Breast epithelium (tissue), 4 donors: Measurements from ENCODE around the gene QSER1. TPM values are rescaled to one million over a fixed set of nuclear protein-coding genes. Genes with fewer than 3 reads are reported as not detected.

Experiments used
- DNase-seq, 2 donors: peaks; one replicate each; pipeline ENCODE4 v3.0.0-alpha.2; 2019; ENCODE audit warnings: low spot score in 2 of 2
- H3K27ac ChIP-seq, 2 donors: fragments of 200-600 bp; sonication (generic) in 1 of 2; one replicate each; pipeline ENCODE4 v1.5.1; 2016 to 2019; ENCODE audit warnings: mild to moderate bottlenecking in 1 of 2
- H3K27me3 ChIP-seq, 2 donors: fragments of 200-600 bp; sonication (generic) in 1 of 2; one replicate each; pipeline versions ENCODE4 v1.5.1 to v1.6.0; 2017 to 2019; ENCODE audit warnings: control low read depth in 1 of 2, mild to moderate bottlenecking in 1 of 2
- H3K36me3 ChIP-seq: fragments of 200-600 bp; one replicate; pipeline ENCODE4 v1.5.1; 2019
- H3K4me1 ChIP-seq, 2 donors: fragments of 200-600 bp; sonication (generic); one replicate each; pipeline ENCODE4 v1.5.1; 2016 to 2019; ENCODE audit warnings: control low read depth in 1 of 2
- H3K4me3 ChIP-seq, 3 donors: fragments of 200-600 bp; sonication (generic); 1 replicate in 2 of 3; 2 replicates in 1 of 3; pipeline ENCODE4 v1.5.1; 2016 to 2019; ENCODE audit warnings: mild to moderate bottlenecking in 3 of 3, moderate library complexity in 2 of 3
- H3K9me3 ChIP-seq, 2 donors: fragments of 200-600 bp; sonication (generic) in 1 of 2; one replicate each; pipeline ENCODE4 v1.5.1; 2016 to 2019; ENCODE audit warnings: control low read depth in 1 of 2
- CTCF ChIP-seq, 3 donors: fragments of 450-650 bp; IDR thresholded peaks; one replicate each; pipeline ENCODE4 v1.5.1; 2016 to 2017; ENCODE audit warnings: antibody characterized with exemption in 3 of 3, mild to moderate bottlenecking in 3 of 3, moderate library complexity in 3 of 3
- POLR2A ChIP-seq: fragments of 450-650 bp; IDR thresholded peaks from one replicate; pipeline ENCODE4 v1.6.1; 2016; ENCODE audit warnings: antibody characterized with exemption, mild to moderate bottlenecking, moderate library complexity
- POLR2AphosphoS5 ChIP-seq, 3 donors: sonication (generic); formaldehyde crosslinking; IDR thresholded peaks; one replicate each; pipeline ENCODE4 v1.6.1; 2017; ENCODE audit warnings: antibody characterized with exemption in 3 of 3
- intact Hi-C: fragments of 100-400 bp; cut with DNase I; formaldehyde crosslinking; loops from one replicate; pipeline ENCODE4 v1.15.1; 2023; ENCODE audit warnings: low total_unique reads
- total RNA-seq, 3 donors: library from RNA; depleted of rRNA; stranded (reverse); fragments of >200 nt; gene quantifications; one replicate each; pipeline ENCODE4 v1.1.0, GENCODE V29; 2016

The QSER1 gene
- total RNA-seq, 3 donors from 2014 or later, result 34.4 to 55.3 (median 40.6) TPM

DNA sequence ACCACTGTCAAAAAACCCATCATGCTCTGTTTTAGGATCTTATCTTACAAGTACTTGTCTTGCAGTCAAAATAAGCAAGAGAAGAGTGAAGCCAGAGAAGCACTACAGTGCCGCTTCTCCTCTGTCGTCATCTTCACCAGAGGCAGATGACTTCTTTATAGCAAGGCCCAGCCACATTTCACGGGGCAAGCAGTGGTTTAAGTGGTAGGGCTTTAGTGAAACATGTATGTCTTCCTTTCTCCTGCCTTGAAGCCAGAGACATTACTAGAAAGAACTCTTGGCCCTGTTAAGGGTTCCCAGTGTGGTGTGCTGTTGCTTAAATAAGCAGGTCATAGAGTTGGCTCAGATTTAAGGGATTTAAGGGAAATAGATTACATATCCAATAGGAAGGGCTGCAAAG lies 80.2 kb downstream of the QSER1 start:
- intact Hi-C loops, result no loop called here

GRCh38 chr11:32982626-32983025 lies 90.0 kb downstream of the QSER1 start:
- TF ChIP-seq CTCF (IDR thresholded peaks at IDR 0.05) (no peak), POLR2AphosphoS5 (IDR thresholded peaks at IDR 0.05) (no peak), POLR2A (no peak)
- H3K36me3 ChIP-seq, result no peaks in the 10 kb centered on the region
- no peak overlapping the region for H3K27ac ChIP-seq
- intact Hi-C loops, result no loop called here
- no peaks in the 10 kb centered on the region for H3K9me3 ChIP-seq
- no peak overlapping the region for H3K4me3 ChIP-seq
- H3K4me1 ChIP-seq, result no peaks in the 10 kb centered on the region
- no peaks in the 10 kb centered on the region for H3K27me3 ChIP-seq
- DNase-seq, result no peak

More for the DNA sequence above, 80.2 kb downstream of the QSER1 start:
- Histone ChIP-seq H3K4me1 (no peaks in the 10 kb centered on the region), H3K9me3 (no peaks in the 10 kb centered on the region), H3K27me3 (no peaks in the 10 kb centered on the region), H3K4me3 (no peak overlapping the region), H3K27ac (no peak overlapping the region), H3K36me3 (no peaks in the 10 kb centered on the region)
- DNase-seq, result no peak
- no peak for TF ChIP-seq POLR2A
- TF ChIP-seq CTCF (IDR thresholded peaks at IDR 0.05), result no peak
- no peak for TF ChIP-seq POLR2AphosphoS5 (IDR thresholded peaks at IDR 0.05)

GRCh38 chr11:32983506-32983905 lies 90.9 kb downstream of the QSER1 start:
- no peak overlapping the region for H3K27ac ChIP-seq
- H3K4me3 ChIP-seq, result no peak overlapping the region
- intact Hi-C loops, result no loop called here
- no peaks in the 10 kb centered on the region for H3K27me3 ChIP-seq
- no peaks in the 10 kb centered on the region for H3K4me1 ChIP-seq
- no peaks in the 10 kb centered on the region for H3K36me3 ChIP-seq
- TF ChIP-seq CTCF (IDR thresholded peaks at IDR 0.05) (no peak), POLR2A (no peak), POLR2AphosphoS5 (IDR thresholded peaks at IDR 0.05) (no peak)
- no peaks in the 10 kb centered on the region for H3K9me3 ChIP-seq
- DNase-seq, result no peak

DNA sequence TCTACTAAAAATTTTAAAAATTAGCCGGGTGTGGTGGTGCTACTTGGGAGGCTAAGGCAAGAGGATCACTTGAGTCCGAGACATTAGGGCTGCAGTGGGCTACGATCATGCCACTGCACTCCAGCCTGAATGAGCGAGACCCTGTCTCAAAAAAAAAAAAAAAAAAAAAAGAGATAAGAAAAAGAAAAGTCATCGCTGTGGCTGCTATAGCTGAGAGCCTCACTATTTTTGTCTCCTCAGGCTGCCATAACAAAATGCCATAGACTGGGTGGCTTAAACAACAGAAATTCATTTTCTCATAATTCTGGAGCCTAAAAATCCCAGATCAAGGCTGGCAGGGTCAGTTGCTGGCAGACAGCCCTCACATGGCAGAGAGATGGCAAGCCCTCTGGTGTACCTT lies 93.0 kb downstream of the QSER1 start:
- no peak for TF ChIP-seq POLR2AphosphoS5 (IDR thresholded peaks at IDR 0.05)
- intact Hi-C loops, result no loop called here

GRCh38 chr11:32987851-32988250 lies 95.2 kb downstream of the QSER1 start:
- no peak for DNase-seq
- intact Hi-C loops, result no loop called here
- H3K36me3 ChIP-seq, result no peaks in the 10 kb centered on the region
- H3K4me3 ChIP-seq, result no peak overlapping the region
- H3K9me3 ChIP-seq, result peaks cover 0 to 15% of the 10 kb centered on the region in 2 donors
- TF ChIP-seq POLR2A, result no peak
- TF ChIP-seq CTCF (IDR thresholded peaks at IDR 0.05), result no peak
- no peak for TF ChIP-seq POLR2AphosphoS5 (IDR thresholded peaks at IDR 0.05)
- H3K27me3 ChIP-seq, result no peaks in the 10 kb centered on the region
- no peak overlapping the region for H3K27ac ChIP-seq
- H3K4me1 ChIP-seq, result no peaks in the 10 kb centered on the region

More for the DNA sequence above, 93.0 kb downstream of the QSER1 start:
- H3K9me3 ChIP-seq, result no peaks in the 10 kb centered on the region
- DNase-seq, result no peak
- H3K36me3 ChIP-seq, result no peaks in the 10 kb centered on the region
- no peaks in the 10 kb centered on the region for H3K27me3 ChIP-seq
- no peak overlapping the region for H3K4me3 ChIP-seq
- H3K4me1 ChIP-seq, result no peaks in the 10 kb centered on the region
- no peak overlapping the region for H3K27ac ChIP-seq

DNA sequence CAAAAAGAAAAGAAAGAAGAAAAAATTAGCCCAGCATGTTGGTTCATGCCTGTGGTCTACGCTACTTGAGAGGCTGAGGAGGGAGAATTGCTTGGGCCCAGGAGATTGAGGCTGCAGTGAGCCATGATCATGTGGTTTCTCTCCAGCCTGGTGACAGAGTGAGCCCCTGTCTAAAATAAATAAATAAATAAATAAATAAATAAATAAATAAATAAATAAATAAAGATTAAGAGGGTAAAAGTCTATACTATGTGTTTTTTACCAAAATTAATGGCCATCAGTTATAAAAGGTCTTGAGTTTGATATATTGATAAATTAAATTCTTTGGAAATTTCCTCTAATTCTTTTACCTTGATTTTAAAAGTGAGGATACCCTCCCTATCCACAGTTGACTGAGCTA lies 97.9 kb downstream of the QSER1 start:
- DNase-seq, result no peak
- Histone ChIP-seq H3K27ac (no peak overlapping the region), H3K9me3 (peaks cover 0 to 15% of the 10 kb centered on the region in 2 donors), H3K4me1 (no peaks in the 10 kb centered on the region), H3K4me3 (no peak overlapping the region), H3K36me3 (no peaks in the 10 kb centered on the region), H3K27me3 (no peaks in the 10 kb centered on the region)
- no peak for TF ChIP-seq POLR2AphosphoS5 (IDR thresholded peaks at IDR 0.05)
- no peak for TF ChIP-seq CTCF (IDR thresholded peaks at IDR 0.05)
- no peak for TF ChIP-seq POLR2A
- intact Hi-C loops, result no loop called here
